Body of pancreas (tissue), 4 donors: Measurements from ENCODE around the gene RHBDD3. TPM values are rescaled to one million over a fixed set of nuclear protein-coding genes. Genes with fewer than 3 reads are reported as not detected.
A peak's percentile ranks its signal among the peaks of the same experiment; 100 is the strongest.

Experiments used
- ATAC-seq: fragments of 150-250 bp; one replicate; pipeline ENCODE4 v1.9.1; 2016
- DNase-seq, 4 donors: peaks; one replicate each; pipeline ENCODE4 v3.0.0-alpha.2; 2019
- H3K27ac ChIP-seq, 4 donors: fragments of 200-600 bp; sonication (generic); 1 replicate in 3 of 4; 2 replicates in 1 of 4; pipeline versions ENCODE4 v1.5.1 to v1.6.1; 2016 to 2019; ENCODE audit warnings: mild to moderate bottlenecking in 1 of 4, mixed read lengths in 1 of 4, moderate library complexity in 1 of 4
- H3K27me3 ChIP-seq, 2 donors: fragments of 200-600 bp; sonication (generic); one replicate each; pipeline ENCODE4 v1.6.0; 2016; ENCODE audit warnings: mild to moderate bottlenecking in 1 of 2
- H3K36me3 ChIP-seq, 2 donors: fragments of 200-600 bp; sonication (generic); replicated peaks in 1 of 2; 2 replicates each; pipeline ENCODE4 v1.5.1; 2016; ENCODE audit warnings: low read depth in 2 of 2; ENCODE audit not compliant: insufficient read depth in 1 of 2
- H3K4me1 ChIP-seq: fragments of 200-600 bp; sonication (generic); one replicate; pipeline ENCODE4 v1.6.0; 2016
- H3K4me3 ChIP-seq, 2 donors: fragments of 200-600 bp; sonication (generic); 1 replicate in 1 of 2; 2 replicates in 1 of 2; pipeline ENCODE4 v1.5.1; 2016 to 2019
- H3K9me3 ChIP-seq, 3 donors: fragments of 200-600 bp; sonication (generic); 1 replicate in 2 of 3; 2 replicates in 1 of 3; pipeline ENCODE4 v1.5.1; 2016
- CTCF ChIP-seq, 7 experiments: fragments of 450-650 bp in 4 of 7; fragments of 200-600 bp in 3 of 7; sonication (generic) in 3 of 7; IDR thresholded peaks; one replicate each; pipeline ENCODE4 v1.5.1; 2016 to 2019; ENCODE audit warnings: antibody characterized with exemption in 7 of 7
- POLR2A ChIP-seq, 3 donors: fragments of 450-650 bp; IDR thresholded peaks; one replicate each; pipeline ENCODE4 v1.6.1; 2016; ENCODE audit warnings: antibody characterized with exemption in 3 of 3, mild to moderate bottlenecking in 2 of 3
- WGBS, 2 donors: methylation state at CpG; one replicate each; pipeline ENCODE4 v1.1.5; 2017; 5-methylcytosine and 5-hydroxymethylcytosine counted together
- intact Hi-C: fragments of 100-400 bp; cut with DNase I; formaldehyde crosslinking; loops from one replicate; pipeline ENCODE4 v1.15.1; 2023
- total RNA-seq, 2 donors: library from RNA; depleted of rRNA; stranded (reverse); fragments of >200 nt; gene quantifications; one replicate each; pipeline ENCODE4 v1.1.0, GENCODE V29; 2016

The RHBDD3 gene
- total RNA-seq, 2 donors from 2014 or later, result 32.4 to 42.2 TPM

- no peaks in the 10 kb centered on the region for H3K36me3 ChIP-seq
- ATAC-seq, result peak; percentile 41
- TF ChIP-seq POLR2A (IDR thresholded peaks at IDR 0.05) (no peak), CTCF (IDR thresholded peaks at IDR 0.05) (no peak)
- no peaks in the 10 kb centered on the region for H3K27me3 ChIP-seq
- DNase-seq, result peak in 3 of 4 donors; percentile 43 to 69 (median 44)
- H3K4me3 ChIP-seq, result no peak overlapping the region
- intact Hi-C loops, result loop anchor here (10.0 kb wide), 1 partner anchor 193 kb away; the partner anchor contains the start of gene C22orf31
- peak overlapping the region in 1 of 4 donors; percentile 25 for H3K27ac ChIP-seq
- no peaks in the 10 kb centered on the region for H3K4me1 ChIP-seq
- 46 to 63% methylated on average over 4 to 8 of the region's 8 CpGs for WGBS, 2 donors
- H3K9me3 ChIP-seq, result no peaks in the 10 kb centered on the region
These were observed 10.0 kb downstream of the RHBDD3 start for GRCh38 chr22:29257751-29258181.

- TF ChIP-seq POLR2A (IDR thresholded peaks at IDR 0.05) (no peak), CTCF (IDR thresholded peaks at IDR 0.05) (no peak)
- H3K4me1 ChIP-seq, result no peaks in the 10 kb centered on the region
- WGBS, 2 donors, result 75 to 80% methylated on average over 8 of the region's 8 CpGs
- H3K4me3 ChIP-seq, result no peak overlapping the region
- H3K27me3 ChIP-seq, result no peaks in the 10 kb centered on the region
- ATAC-seq, result no peak
- no peak for DNase-seq
- no peaks in the 10 kb centered on the region for H3K9me3 ChIP-seq
- intact Hi-C loops, result loop anchor here (10.0 kb wide), 1 partner anchor 192 kb away; the partner anchor contains the start of gene C22orf31
- H3K27ac ChIP-seq, result no peak overlapping the region
- H3K36me3 ChIP-seq, result no peaks in the 10 kb centered on the region
These were observed 11.0 kb downstream of the RHBDD3 start for GRCh38 chr22:29256606-29257325.

GRCh38 chr22:29255064-29255621 is 12.6 kb downstream of the RHBDD3 start:
- no peaks in the 10 kb centered on the region for H3K36me3 ChIP-seq
- H3K4me3 ChIP-seq, result no peak overlapping the region
- ATAC-seq (no peak), DNase-seq (no peak)
- 91 to 92% methylated on average over 9 to 10 of the region's 11 CpGs for WGBS, 2 donors
- intact Hi-C loops, result loop anchor here (10.0 kb wide), 1 partner anchor 190 kb away; the partner anchor contains the start of gene C22orf31
- H3K4me1 ChIP-seq, result no peaks in the 10 kb centered on the region
- H3K9me3 ChIP-seq, result no peaks in the 10 kb centered on the region
- H3K27me3 ChIP-seq, result no peaks in the 10 kb centered on the region
- H3K27ac ChIP-seq, result no peak overlapping the region
- TF ChIP-seq POLR2A (IDR thresholded peaks at IDR 0.05) (no peak), CTCF (IDR thresholded peaks at IDR 0.05) (no peak)

- TF ChIP-seq CTCF (IDR thresholded peaks at IDR 0.05) (no peak), POLR2A (IDR thresholded peaks at IDR 0.05) (no peak)
- DNase-seq (no peak), ATAC-seq (no peak)
- Histone ChIP-seq H3K4me1 (no peaks in the 10 kb centered on the region), H3K36me3 (no peaks in the 10 kb centered on the region), H3K9me3 (no peaks in the 10 kb centered on the region), H3K27ac (no peak overlapping the region), H3K4me3 (no peak overlapping the region), H3K27me3 (no peaks in the 10 kb centered on the region)
- intact Hi-C loops, result loop anchor here (10.0 kb wide), 1 partner anchor 189 kb away; the partner anchor contains the start of gene C22orf31
- WGBS, 2 donors, result 40 to 71% methylated on average over 2 to 4 of the region's 4 CpGs
These were observed 13.5 kb downstream of the RHBDD3 start for GRCh38 chr22:29254286-29254660.
